HG03280 (cell line): ENCODE data around the gene SSR1.
"Not testable (repeated sequence)": the region's sequence is repeated elsewhere in the genome, so short reads cannot be mapped to it uniquely, and the experiment has no call there.

Experiments
- ATAC-seq: cut with Tn5 transposase; IDR thresholded peaks from one replicate; pipeline ENCODE4 v1.9.1; 2021; ENCODE audit warnings: mild to moderate bottlenecking, moderate library complexity; ENCODE audit not compliant: unreplicated experiment

Gene SSR1

DNA sequence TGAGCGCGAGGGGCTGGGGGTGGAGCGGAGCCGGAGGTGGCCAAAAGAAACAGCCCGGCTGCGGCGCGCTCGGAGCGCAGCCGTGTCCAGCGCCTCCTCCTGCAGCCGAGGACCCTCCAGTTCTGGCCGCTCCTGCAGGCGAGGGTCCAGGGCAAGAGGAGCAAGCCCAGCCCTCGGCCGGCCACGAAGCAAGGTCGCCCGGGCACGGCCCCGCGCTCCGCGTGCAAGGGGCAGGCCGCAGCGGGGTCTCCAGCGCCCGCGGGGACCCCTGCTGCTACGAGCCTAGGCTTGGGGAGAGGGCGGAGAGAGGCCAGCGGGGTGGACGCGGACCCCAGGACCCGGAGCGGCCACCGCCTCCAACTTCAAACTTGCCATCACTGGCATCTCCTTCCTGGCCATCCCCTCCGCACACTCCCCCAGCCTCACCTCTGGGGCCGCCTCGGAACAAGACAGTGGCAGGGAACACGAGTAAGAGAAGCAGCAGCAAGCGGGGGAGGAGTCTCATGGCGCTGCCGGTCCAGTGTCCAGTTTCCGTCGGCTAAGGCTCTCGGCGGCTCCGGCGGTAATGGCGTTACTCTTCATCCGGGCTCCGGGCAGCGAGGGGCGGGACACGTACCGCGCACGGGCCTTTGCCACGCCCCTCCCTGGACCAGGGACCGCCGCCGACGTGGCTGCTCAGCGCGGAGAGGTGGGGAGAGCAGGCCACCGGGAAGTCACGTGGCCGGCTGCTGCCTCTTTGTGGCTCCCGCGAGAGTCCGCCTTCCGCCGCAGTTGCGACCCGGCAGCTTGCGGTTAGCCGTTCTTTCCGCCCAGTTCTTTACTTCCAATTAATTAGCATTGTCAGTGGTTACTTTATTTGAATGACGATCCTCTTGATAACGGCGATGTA, at the start of gene SSR1:
TSS of gene SSR1 (minus strand) at position 584 of the 889 bp plus-strand sequence. CDS start at position 505, 79 bp downstream.
- peak; percentile 89 for ATAC-seq

DNA sequence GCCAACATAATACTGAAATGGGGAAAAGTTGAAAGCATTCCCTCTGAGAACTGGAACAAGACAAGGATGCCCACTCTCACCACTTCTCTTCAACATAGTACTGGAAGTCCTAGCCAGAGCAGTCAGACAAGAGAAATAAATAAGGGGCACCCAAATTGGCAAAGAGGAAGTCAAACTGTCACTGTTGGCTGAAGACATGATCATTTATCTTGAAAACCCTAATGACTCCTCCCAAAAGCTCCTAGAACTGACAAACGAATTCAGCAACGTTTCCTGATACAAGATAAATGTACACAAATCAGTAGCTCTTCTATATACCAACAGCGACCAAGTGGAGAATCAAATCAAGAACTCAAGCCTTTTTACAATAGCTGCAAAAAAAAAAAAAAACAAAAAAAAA, 38.9 kb upstream of the SSR1 start:
- ATAC-seq = not testable (repeated sequence)

DNA sequence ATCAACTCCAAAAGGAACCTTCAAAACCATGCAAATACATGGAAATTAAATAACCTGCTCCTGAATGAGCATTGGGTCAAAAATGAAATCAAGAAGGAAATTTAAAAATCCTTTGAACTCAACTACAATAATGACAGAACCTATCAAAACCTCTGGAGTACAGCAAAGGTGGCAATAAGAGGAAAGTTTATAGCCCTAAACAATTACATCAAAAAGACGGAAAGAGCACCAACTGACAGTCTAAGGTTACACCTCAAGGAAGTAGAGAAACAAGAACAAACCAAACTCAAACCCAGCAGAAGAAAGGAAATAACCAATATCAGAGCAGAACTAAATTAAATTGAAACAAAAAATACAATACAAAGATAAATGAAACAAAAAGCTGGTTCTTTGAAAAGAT, 37.6 kb upstream of the SSR1 start:
- not testable (repeated sequence) for ATAC-seq

DNA sequence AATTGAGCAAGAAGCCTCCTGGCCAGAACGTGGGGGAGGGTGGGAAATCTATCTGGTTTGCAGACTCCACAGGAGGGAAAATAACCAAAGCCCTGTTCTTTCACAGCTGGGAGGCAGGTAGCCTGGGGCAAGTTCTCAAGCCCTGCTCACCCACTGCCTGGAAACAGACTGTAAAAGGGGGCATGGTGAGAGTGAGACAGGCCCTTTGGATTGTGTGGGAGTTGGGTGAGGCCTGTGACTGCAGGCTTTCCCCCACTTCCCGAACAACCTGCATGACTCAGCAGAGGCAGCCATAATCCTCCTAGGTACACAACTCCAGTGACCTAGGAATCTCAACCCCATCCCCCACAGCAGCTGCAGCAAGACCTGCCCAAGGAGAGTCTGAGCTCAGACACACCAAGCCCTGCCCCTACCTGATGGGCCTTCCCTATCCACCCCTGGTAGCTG, 34.6 kb upstream of the SSR1 start:
- ATAC-seq = not testable (repeated sequence)

DNA sequence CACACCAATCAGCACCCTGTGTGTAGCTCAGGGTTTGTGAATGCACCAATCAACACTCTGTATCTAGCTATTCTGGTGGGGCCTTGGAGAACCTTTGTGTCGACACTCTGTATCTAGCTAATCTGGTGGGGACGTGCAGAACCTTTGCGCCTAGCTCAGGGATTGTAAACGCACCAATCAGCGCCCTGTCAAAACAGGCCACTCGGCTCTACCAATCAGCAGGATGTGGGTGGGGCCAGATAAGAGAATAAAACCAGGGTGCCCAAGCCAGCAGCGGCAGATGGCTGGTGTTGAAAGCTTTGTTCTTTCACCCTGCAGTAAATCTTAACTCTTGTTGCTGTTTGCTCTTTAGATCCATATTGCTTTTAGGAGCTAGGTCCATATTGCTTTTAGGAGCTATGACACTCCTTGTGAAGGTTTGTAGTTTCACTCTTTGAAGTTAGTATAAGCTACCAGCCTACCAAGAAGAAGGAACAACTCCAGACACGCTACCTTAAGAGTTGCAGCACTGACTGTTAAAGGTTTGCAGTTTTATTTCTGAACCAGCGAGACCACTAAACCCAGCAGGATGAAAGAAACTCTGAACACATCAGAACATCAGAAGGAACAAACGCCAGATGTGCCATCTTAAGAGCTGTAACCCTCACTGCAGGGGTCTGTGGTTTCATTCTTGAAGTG, 31.9 kb upstream of the SSR1 start:
- ATAC-seq = not testable (repeated sequence)

DNA sequence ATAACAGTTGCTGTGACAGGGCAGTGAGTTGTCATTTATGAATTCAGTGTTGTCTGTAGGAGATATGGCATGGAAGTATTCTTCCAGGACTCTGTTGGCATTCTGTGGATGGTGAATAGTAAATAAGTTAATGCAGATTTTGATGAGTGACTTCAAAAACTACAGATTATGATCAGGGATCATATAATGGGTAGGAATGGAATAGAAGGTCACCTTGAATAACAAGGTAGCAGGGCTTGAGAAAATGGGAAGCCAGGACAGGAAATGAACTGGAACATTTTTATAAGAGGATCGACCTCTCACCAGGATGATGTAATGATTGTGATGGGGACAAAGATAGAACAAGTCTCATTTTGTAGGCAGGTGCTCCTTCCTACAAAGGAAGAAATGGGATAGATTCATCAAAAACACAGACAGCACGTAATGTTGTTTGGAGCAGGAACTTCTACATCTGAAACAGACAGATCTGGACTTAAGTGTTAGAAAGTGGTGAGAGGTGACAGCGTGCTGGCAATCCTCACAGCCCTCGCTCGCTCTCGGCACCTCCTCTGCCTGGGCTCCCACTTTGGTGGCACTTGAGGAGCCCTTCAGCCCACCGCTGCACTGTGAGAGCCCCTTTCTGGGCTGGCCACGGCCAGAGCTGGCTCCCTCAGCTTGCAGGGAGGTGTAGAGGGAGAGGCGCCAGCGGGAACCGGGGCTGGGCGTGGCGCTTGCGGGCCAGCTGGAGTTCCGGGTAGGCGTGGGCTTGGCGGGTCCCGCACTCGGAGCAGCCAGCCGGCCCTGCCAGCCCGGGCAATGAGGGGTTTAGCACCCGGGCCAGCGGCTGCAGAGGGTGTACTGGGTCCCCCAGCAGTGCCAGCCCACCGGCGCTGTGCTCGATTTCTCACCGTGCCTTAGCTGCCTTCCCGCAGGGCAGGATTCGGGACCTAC, 30.8 kb upstream of the SSR1 start:
- ATAC-seq = no peak

DNA sequence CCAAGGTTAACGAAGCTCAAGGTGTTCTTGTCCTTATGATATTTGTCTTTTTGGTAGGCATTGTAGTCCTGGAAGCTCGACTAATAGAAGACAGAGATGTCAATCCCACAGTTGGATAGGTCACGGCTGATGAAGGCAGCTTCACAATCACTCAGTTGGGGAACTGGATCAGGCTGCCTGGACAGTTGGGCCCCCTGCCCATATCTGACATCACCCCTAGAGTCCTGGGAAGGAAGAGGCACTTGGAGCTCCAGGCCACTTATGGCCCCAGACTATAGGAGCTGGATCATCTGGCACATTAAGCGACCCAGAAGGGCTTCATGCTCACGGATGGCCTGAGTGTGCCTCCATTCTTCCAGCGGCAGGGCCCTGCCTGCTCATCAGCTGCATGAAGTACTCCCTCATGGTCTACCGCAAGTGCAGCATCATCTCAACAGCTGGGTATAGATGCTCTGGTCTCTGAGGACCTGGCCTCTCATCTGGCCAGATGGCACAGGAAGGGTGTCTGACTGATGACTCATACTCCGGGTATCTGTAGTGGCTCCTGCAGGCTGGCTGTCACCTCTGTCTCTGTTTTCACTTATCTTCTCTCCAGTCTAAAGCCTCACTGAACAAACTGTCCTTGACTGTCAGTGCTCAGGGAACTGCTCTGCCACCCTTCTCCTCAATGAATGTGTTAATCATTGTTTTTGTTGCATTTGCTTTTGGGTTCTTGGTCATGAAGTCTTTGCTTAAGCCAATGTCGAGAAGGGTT, 29.2 kb upstream of the SSR1 start:
- ATAC-seq = no peak

DNA sequence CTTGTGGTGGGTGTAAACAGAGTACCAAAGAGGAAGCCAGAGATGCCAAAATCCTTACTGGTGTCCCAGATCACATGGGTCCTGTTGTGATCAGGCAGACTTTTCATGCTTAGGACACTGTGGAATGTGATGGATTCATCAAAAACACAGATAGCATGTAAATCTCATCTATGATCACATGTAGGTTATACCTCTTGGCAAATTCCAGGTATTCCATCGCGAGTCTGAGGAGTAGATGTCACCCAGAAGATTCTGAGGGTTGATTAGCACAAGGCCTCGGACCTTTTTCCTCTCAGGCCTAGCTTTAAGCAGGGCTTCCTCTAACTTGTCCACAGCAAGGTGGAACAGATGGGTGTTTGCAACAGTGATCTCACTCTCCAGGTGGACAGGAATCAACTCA, 28.3 kb upstream of the SSR1 start:
- no peak for ATAC-seq

DNA sequence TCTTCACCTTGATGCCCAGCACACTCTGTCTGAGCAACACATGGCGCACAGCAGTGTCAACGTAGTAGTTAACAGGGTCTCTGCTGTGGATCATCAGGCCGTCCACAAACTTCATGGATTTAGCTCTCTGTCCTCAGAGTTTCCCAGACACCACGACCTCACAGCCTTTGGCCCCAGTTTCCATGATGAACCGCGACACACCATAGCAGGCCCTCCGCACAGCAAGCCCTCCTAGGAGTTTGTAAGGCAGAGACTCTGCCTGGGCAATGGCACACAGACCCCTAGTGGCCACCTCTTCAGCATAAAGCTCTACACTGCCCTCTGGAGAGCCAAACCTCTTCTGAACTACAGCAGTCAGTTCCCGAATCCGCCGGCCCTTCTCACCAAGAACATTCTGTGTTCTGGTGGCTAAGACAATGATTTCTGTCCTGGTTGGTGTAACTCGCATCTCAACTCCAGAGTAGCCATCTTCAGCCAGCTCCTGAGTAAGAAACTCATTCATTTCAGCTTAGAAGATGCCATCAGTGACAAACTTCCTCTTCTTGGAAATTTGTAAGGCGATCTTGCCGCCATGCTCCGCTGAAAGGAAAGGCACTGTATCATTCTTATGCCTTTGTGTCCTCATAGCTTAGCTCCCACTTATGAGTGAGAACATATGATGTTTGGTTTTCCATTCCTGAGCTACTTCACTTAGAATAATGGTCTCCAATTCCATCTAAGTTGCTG, 26.2 kb upstream of the SSR1 start:
- ATAC-seq = not testable (repeated sequence)

DNA sequence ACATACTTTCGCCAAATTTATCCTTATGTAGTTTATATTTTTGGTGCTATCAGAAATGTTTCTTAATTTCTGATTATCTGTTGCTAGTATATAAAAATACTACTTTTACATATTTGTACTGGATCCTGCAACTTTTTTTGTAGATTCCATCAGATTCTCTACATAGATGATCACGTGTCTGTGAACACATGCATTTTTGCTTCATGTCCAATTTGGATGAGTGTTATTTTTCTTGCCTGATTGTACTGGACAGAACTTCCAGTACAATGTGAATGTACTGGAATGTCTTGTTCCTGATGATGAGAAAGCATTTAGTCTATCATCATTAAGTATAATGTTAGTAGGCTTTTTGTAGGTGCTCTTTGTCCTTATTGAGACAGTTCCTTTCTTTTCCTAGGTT, 25.0 kb upstream of the SSR1 start:
- ATAC-seq = no peak

DNA sequence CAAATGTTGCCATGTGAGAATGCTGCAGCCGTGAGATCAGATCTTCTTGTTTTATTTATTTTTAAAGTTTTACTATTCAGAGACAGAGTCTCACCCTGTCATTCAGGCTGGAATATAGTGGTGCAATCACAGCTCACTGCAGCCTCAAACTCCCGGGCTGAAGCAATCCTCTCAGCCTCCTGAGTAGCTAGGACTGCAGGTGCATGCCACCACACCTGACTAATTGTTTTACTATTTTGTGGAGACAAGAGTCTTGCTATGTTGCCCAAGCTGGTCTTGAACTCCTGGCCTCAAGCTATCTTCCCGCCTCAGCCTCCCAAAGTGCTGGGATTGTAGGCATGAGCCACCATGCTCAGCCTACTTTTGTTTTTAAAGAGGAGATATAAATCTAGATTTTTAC, 22.5 kb upstream of the SSR1 start:
- no peak for ATAC-seq

DNA sequence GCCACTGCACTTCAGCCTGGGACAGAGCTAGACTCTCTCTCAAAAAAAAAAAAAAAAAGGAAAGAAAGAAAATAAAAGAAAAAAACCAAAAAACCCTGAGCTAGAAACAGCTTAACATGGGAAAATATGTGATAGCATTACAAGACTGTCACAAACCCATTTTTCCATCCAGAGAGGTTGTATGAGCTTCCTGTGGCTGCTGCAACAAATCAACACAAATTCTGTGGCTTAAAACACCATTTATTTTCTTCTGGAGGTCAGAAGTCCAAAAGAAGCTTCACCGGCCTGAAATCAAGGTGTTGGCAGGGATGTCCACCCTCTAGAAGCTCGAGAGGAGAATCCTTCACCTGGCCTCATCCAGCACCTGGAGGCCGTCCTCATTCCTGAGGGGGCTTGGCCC, 21.7 kb upstream of the SSR1 start:
- no peak for ATAC-seq

DNA sequence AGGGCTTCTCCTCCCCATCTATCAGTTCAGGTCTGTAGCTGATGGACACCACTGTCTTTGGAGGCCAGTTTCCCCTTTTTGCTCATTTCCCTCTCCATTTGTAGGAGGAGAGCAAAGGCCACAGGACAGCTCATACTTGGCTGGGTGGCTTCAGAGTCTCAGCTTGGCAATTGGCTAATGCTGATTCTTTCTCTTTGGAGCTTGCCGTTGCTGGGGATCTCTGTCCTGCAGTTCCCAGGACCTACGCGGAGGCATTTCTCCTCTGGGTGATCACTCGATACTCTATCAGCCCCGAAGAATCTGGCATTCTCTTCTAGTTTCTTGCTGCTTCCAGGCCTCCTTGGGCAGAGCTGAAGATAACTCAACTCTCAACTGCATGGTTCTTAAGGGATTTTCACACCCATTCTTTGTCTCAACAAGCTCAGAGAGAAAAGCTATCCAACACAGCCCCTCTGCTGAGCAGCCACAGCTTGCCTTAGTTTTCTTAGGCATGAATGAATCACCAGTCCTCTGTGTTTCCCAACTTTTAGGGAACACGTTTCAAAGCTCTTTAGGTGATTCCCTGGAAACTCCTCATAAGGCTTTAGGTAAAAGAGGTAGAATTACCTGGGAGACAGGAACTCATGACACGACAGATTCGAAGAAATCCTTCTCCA, 19.2 kb upstream of the SSR1 start:
- no peak for ATAC-seq

DNA sequence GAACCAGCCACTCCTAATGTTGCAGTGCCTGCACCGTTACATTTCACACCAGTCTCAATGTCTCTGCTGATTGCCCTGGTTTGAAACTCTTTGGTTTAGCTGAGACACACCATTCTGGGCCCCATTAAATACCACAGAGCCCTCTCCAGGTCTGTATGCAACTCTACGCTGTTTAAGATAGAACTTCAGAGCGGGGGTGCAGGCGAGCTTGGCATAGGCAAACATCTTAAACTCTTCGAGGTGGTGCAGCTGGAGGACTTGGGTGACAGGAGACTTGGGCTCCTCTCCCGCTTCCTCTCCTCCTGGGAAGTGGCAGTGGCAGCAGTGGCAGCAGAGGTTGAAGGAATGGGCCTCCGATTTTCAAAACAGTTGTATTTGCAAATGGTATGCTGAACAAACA, 18.5 kb upstream of the SSR1 start:
- no peak for ATAC-seq

DNA sequence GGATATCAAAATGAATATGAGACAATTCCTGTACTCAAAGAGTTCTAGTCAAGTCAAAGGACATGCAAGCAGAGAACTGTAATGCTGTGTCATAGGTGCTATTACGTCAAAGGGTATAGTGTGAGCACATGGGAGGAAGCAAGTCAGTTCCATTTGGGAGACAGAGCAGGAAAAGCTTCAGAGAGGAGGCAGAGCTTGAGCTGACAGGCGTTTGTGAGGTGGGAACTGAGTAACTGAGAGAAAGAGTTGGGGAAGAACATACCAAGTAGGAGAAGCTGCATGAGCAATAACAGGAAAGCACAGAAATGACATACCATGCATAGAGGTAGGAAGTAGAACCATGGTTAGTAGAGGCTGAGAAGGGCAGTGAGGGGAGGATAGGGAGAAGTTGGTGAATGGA, 15.2 kb upstream of the SSR1 start:
- no peak for ATAC-seq

DNA sequence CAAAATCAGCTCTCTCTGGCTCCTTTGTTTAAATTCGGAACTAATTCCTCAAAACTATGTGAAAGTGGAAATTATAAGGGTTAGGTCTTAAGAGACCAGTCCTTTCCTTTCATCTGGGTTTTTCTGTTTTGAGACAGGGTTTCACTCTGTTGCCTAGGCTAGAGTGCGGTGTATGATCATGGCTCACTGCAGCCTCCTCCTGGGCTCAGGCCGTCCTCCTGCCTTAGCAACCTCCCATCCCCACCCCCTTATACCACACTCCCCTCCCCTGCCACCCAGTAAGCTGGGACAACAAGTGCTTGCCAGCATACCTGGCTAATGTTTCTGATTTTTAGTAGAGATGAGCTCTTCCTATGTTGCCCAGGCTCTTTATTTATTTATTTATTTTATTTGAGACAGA, 12.8 kb upstream of the SSR1 start:
- ATAC-seq = no peak

DNA sequence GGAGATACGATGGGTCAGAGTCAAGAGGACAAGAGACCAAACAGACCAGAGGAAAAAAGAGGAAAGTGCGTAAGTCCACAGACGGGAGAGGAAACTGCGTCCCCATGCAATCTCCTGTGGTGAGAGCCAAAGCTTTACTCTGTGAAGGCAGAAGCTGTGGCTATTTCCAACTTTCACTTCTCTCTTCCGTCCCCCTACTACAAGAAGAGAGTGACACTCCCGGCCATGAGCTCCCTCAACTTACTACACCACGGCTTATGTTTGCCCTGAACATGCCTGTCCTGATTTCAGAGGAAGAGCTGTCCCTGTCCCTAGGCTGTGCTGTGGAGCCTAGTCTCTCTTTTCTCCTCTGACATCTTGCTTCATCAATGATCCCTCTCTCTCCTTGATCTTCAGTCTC, 11.5 kb upstream of the SSR1 start:
- no peak for ATAC-seq

DNA sequence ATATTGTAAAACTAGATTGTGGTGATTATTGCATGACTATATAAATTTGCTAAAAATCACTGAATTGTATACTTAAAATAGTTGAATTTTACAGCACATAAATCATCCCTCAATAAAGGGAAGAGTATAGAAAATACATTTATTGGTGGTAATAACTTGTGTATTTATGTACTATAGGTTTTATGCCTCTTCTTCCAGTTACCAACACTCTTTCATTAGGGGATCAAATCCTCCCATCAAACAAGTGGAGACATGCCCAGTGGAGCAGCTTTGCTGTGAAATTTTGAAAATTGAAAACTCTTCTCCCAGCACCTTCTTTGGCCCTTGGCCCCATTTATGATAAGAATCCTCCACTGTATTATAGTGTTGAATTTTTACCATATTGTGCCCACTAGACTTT, 10.1 kb upstream of the SSR1 start:
- no peak for ATAC-seq

DNA sequence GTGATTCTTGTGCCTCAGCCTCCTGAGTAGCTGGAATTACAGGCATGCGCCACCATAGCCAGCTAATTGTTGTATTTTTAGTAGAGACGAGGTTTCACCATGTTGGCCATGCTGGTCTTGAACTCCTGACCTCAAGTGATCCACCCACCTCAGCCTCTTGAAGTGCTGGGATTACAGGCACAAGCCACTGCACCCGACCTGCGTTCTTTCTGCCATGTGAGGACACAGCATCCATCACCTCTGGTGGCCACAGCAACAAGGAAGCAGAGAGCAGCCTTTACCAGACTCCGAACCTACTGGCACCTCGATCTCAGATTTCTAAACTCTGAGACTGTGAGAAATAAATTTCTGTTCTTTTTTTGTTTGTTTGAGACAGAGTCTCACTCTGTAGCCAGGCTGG, 8.9 kb upstream of the SSR1 start:
- not testable (repeated sequence) for ATAC-seq
